ENCODE data around the gene EIF4G3. TPM values are rescaled to one million over a fixed set of nuclear protein-coding genes. Genes with fewer than 3 reads are reported as not detected.

The EIF4G3 gene
- total RNA-seq, 1 experiment from 2014 or later, result 22.6 TPM

Other genes with a start within 250 kb of the EIF4G3 start
- gene ECE1, start 113.6 kb upstream of the EIF4G3 start, total RNA-seq (2014; rRNA removed; shearing (Covaris generic)), result 55.2 and 64.7 TPM in 2 replicates

Data from H4 (cell line).